ENCODE measurements around the gene WDFY2.

Gene WDFY2

GRCh38 chr13:51603716-51604115 lies 19.5 kb downstream of the WDFY2 start:
- DNase-seq: no peak

- no peak for DNase-seq
Measured at GRCh38 chr13:51605698-51606097, 21.4 kb downstream of the WDFY2 start.

GRCh38 chr13:51607165-51607564 lies 22.9 kb downstream of the WDFY2 start:
- DNase-seq: no peak

- DNase-seq: no peak
Measured at GRCh38 chr13:51608857-51609406, 24.7 kb downstream of the WDFY2 start.

- DNase-seq: no peak
Measured at GRCh38 chr13:51612867-51613266, 28.6 kb downstream of the WDFY2 start.

GRCh38 chr13:51613535-51613934 lies 29.3 kb downstream of the WDFY2 start:
- DNase-seq: no peak

- peak; percentile 64 for DNase-seq
Measured at GRCh38 chr13:51614350-51614786, 30.1 kb downstream of the WDFY2 start.

GRCh38 chr13:51618626-51619025 lies 34.4 kb downstream of the WDFY2 start:
- no peak for DNase-seq

GRCh38 chr13:51619614-51620013 lies 35.4 kb downstream of the WDFY2 start:
- DNase-seq: no peak

GRCh38 chr13:51620165-51620983 lies 36.1 kb downstream of the WDFY2 start:
- peak; percentile 67 for DNase-seq

- no peak for DNase-seq
Measured at GRCh38 chr13:51621602-51622001, 37.3 kb downstream of the WDFY2 start.

GRCh38 chr13:51623473-51623872 lies 39.2 kb downstream of the WDFY2 start:
- no peak for DNase-seq

GRCh38 chr13:51624207-51624606 lies 39.9 kb downstream of the WDFY2 start:
- no peak for DNase-seq

- DNase-seq: no peak
Measured at GRCh38 chr13:51624695-51625345, 40.6 kb downstream of the WDFY2 start.

GRCh38 chr13:51625555-51626345 lies 41.5 kb downstream of the WDFY2 start:
- no peak for DNase-seq

GRCh38 chr13:51626749-51627148 lies 42.5 kb downstream of the WDFY2 start:
- no peak for DNase-seq

GRCh38 chr13:51628059-51628852 lies 44.0 kb downstream of the WDFY2 start:
- DNase-seq: no peak

- DNase-seq: no peak
Measured at GRCh38 chr13:51629491-51630287, 45.4 kb downstream of the WDFY2 start.

GRCh38 chr13:51630288-51630615 lies 46.0 kb downstream of the WDFY2 start:
- DNase-seq: no peak

- no peak for DNase-seq
Measured at GRCh38 chr13:51632591-51633362, 48.5 kb downstream of the WDFY2 start.

All from femur (tissue), 1 donor.